AG10803 (cell line): Measurements from ENCODE around the gene OSBPL5.

Experiments used
- DNase-seq: peaks from one replicate; pipeline ENCODE4 v3.0.0; 2010; ENCODE audit warnings: low read depth
- H3K4me3 ChIP-seq: 2 replicates; pipeline ENCODE4 v1.5.1; 2011; ENCODE audit warnings: mild to moderate bottlenecking, low read length, control low read depth
- CTCF ChIP-seq: conservative IDR thresholded peaks from 2 replicates; pipeline ENCODE4 v1.5.1; 2011; ENCODE audit warnings: mild to moderate bottlenecking, low read length, control low read depth, inconsistent platforms

The OSBPL5 gene

GRCh38 chr11:3201677-3202181, 36.6 kb upstream of the OSBPL5 start:
- no peak overlapping the region for H3K4me3 ChIP-seq
- TF ChIP-seq CTCF, result no peak
- no peak for DNase-seq

- H3K4me3 ChIP-seq, result no peak overlapping the region
- TF ChIP-seq CTCF, result no peak
- no peak for DNase-seq
Observed at GRCh38 chr11:3201112-3201581, 36.0 kb upstream of the OSBPL5 start.

GRCh38 chr11:3200388-3201111, 35.4 kb upstream of the OSBPL5 start:
- DNase-seq, result no peak
- no peak for TF ChIP-seq CTCF
- H3K4me3 ChIP-seq, result no peak overlapping the region

GRCh38 chr11:3199537-3200295, 34.6 kb upstream of the OSBPL5 start:
- DNase-seq, result no peak
- no peak for TF ChIP-seq CTCF
- H3K4me3 ChIP-seq, result no peak overlapping the region

- DNase-seq, result no peak
- H3K4me3 ChIP-seq, result no peak overlapping the region
- TF ChIP-seq CTCF, result no peak
Observed at GRCh38 chr11:3198815-3199214, 33.7 kb upstream of the OSBPL5 start.

GRCh38 chr11:3197878-3198528, 32.9 kb upstream of the OSBPL5 start:
- no peak for DNase-seq
- TF ChIP-seq CTCF, result no peak
- H3K4me3 ChIP-seq, result no peak overlapping the region
